ENCODE data around the gene HMMR. TPM values are rescaled to one million over a fixed set of nuclear protein-coding genes. Genes with fewer than 3 reads are reported as not detected.
A peak's percentile ranks its signal among the peaks of the same experiment; 100 is the strongest.

The HMMR gene
- total and polyA plus RNA-seq, 2 of the 4 experiments (the other 2 are of a cell fraction), result 13.0 to 24.6 TPM

- dilution Hi-C loops (cut with HindIII; ENCODE audit: low sequenced_read_pairs, unreplicated experiment) (no loop called here), in situ Hi-C loops (cut with MboI; ENCODE audit: low sequenced_read_pairs) (no loop called here), intact Hi-C loops (cut with micrococcal nuclease) (no loop called here)
- Histone ChIP-seq H2AK5ac (ENCODE audit: low read depth, low read length) (0 out of 2 replicates have a peak overlapping the region, but pooled peaks have one; percentile 36), H2BK20ac (ENCODE audit: low read depth, low read length) (no peak overlapping the region), H3K56ac (ENCODE audit: extremely low read depth, insufficient read depth, low read length) (peak overlapping the region; percentile 73), H3K9ac (ENCODE audit: low read depth, low read length) (peak overlapping the region; percentile 91), H3K9me1 (ENCODE audit: insufficient read depth, low read length) (no peaks in the 10 kb centered on the region), H2AFZ (replicated peaks; ENCODE audit: low read length, poor library complexity) (no peak overlapping the region), H3K23ac (ENCODE audit: low read depth, low read length) (peak overlapping the region; percentile 73), H4K8ac (ENCODE audit: low read depth in 2 of 2, low read length in 2 of 2) (peak overlapping the region in 1 of 2 experiments; percentile 33; a peak in 1 of 4 replicates), H4K91ac (ENCODE audit: insufficient read depth, low read depth, low read length) (peak overlapping the region; percentile 71; the same call in 1 of the 2 replicates), H3K27me3 (ENCODE audit: control insufficient read depth, insufficient read depth, low read length) (no peaks in the 10 kb centered on the region), H2AK9ac (replicated peaks; ENCODE audit: low read depth, low read length, poor library complexity) (peak overlapping the region; percentile 77), H4K5ac (ENCODE audit: low read depth, low read length) (peak overlapping the region; percentile 70; the same call in 1 of the 2 replicates), H3K27ac (ENCODE audit: insufficient read depth, low read length) (peak overlapping the region; percentile 85), H3K18ac (ENCODE audit: low read depth, low read length) (peak overlapping the region; percentile 61), H3K14ac (replicated peaks; ENCODE audit: low read depth, low read length) (peak overlapping the region; percentile 35), H3K4me2 (ENCODE audit: low read depth, low read length) (peak overlapping the region; percentile 95), H3K4me3 (ENCODE audit: insufficient read depth, low read depth, low read length) (peak overlapping the region; percentile 74), H4K20me1 (ENCODE audit: insufficient read depth, low read length) (peaks cover 13% of the 10 kb centered on the region; the same call in 1 of the 2 replicates), H3K4me1 (ENCODE audit: control insufficient read depth, insufficient read depth, low read length) (peaks cover 2% of the 10 kb centered on the region), H3K9me3 (ENCODE audit: control insufficient read depth, insufficient read depth, low read length) (no peaks in the 10 kb centered on the region), H3K36me3 (ENCODE audit: control insufficient read depth, insufficient read depth, low read length) (no peaks in the 10 kb centered on the region), H2BK5ac (ENCODE audit: low read depth, low read length, poor library complexity, severe bottlenecking) (peak overlapping the region; percentile 84), H3K79me1 (ENCODE audit: low read depth in 1 of 2, low read length in 2 of 2) (peaks cover 0 to 16% of the 10 kb centered on the region in 2 experiments; a peak in 2 of 4 replicates), H2BK120ac (ENCODE audit: low read depth, low read length) (peak overlapping the region; percentile 28; the same call in 1 of the 2 replicates), H2BK15ac (ENCODE audit: low read depth, low read length) (peak overlapping the region; percentile 36; the same call in 1 of the 3 replicates), H3K4ac (ENCODE audit: low read depth, low read length) (peak overlapping the region; percentile 34)
- DNase-seq (no peak), ATAC-seq (ENCODE audit: low read depth) (no peak)
- ChIA-PET POLR2A (ENCODE audit: unreplicated experiment) (no interaction called here), CTCF (no interaction called here)
- TSS peak; percentile 38 for BruUV-seq (replicated peaks)
- peak; percentile 50 for TF ChIP-seq CEBPB (IDR thresholded peaks at IDR 0.05; ENCODE audit: low read depth, low read length)
- no peak for TF ChIP-seq POLR2A (IDR thresholded peaks at IDR 0.05; ENCODE audit: low read depth, low read length)
- no peak for TF ChIP-seq RFX5 (IDR thresholded peaks at IDR 0.05; ENCODE audit: low read depth, low read length)
- no peak for TF ChIP-seq USF2 (IDR thresholded peaks at IDR 0.05; ENCODE audit: low read depth, low read length)
- no peak for TF ChIP-seq BHLHE40 (IDR thresholded peaks at IDR 0.05; ENCODE audit: low read depth, low read length)
- TF ChIP-seq MAZ (IDR thresholded peaks at IDR 0.05; ENCODE audit: borderline replicate concordance, low read depth, low read length), result no peak
- no peak for TF ChIP-seq MXI1 (IDR thresholded peaks at IDR 0.05; ENCODE audit: borderline replicate concordance, low read depth, low read length)
- TF ChIP-seq SMC3 (IDR thresholded peaks at IDR 0.05; ENCODE audit: low read depth, low read length), result no peak
- no CpG with 5 or more reads among the region's 9 CpGs for WGBS, 2 experiments (ENCODE audit: extremely low coverage in 2 of 2, insufficient read length in 1 of 2)
These were observed 45.6 kb downstream of the HMMR start for GRCh38 chr5:163506095-163506457.

Measured in IMR-90 (cell line).